ENCODE results near the gene KLHDC8A. TPM values are rescaled to one million over a fixed set of nuclear protein-coding genes. Genes with fewer than 3 reads are reported as not detected.

The KLHDC8A gene
- polyA plus RNA-seq, 1 experiment, result not detected

- ChIA-PET CTCF (interaction anchor here (1.0 to 22.5 kb wide), 6 partner anchors 10 to 194 kb away, joined by 3 to 679 read pairs (median 8); no protein-coding TSS in a partner anchor), POLR2A (interaction anchor here (0.5 kb wide), 1 partner anchor 10 kb away, joined by 3 read pairs; no protein-coding TSS in a partner anchor)
- peaks cover 22% of the 10 kb centered on the region for H3K27me3 ChIP-seq (ENCODE audit: control insufficient read depth, insufficient read depth, low read length)
- DNase-seq (ENCODE audit: low read depth), result no peak
- TF ChIP-seq CTCF (IDR thresholded peaks at IDR 0.05; ENCODE audit: insufficient read depth, low read depth, low read length), result no peak
- H3K4me3 ChIP-seq (ENCODE audit: low read depth, low read length), result no peak overlapping the region
- H3K36me3 ChIP-seq (ENCODE audit: control insufficient read depth, insufficient read depth, low read length), result no peaks in the 10 kb centered on the region
These were observed 27.0 kb downstream of the KLHDC8A start for GRCh38 chr1:205329719-205330118.

DNA sequence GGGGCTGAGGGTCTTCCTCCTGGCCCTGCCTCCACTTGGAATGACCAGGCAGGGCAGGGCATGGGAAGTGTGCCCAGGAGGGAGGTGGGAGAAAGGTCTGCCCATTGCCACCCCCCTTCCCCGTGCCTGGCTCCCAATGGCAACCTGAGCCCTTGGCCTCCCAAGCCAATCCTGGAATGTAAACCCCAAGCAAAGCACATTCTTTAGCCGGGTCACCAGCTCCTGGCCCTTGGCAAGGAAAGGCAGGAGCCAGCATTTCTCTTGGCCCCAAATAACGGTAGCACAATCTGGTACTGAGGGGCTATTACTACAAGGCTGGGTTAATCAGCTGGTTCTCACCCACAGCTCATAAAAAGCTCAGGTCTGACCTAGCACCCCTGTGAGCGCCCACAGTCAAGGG is 28.2 kb downstream of the KLHDC8A start:
- POLR2A ChIA-PET, result no interaction called here
- no peak for DNase-seq (ENCODE audit: low read depth)
- H3K4me3 ChIP-seq (ENCODE audit: low read depth, low read length), result no peak overlapping the region
- CTCF ChIA-PET, result interaction anchor here (0.7 to 22.5 kb wide), 9 partner anchors 8 to 198 kb away, joined by 3 to 679 read pairs (median 4); no protein-coding TSS in a partner anchor
- peaks cover 19% of the 10 kb centered on the region for H3K27me3 ChIP-seq (ENCODE audit: control insufficient read depth, insufficient read depth, low read length)
- no peak for TF ChIP-seq CTCF (IDR thresholded peaks at IDR 0.05; ENCODE audit: insufficient read depth, low read depth, low read length)
- no peaks in the 10 kb centered on the region for H3K36me3 ChIP-seq (ENCODE audit: control insufficient read depth, insufficient read depth, low read length)

- H3K27me3 ChIP-seq (ENCODE audit: control insufficient read depth, insufficient read depth, low read length), result peaks cover 15% of the 10 kb centered on the region
- DNase-seq (ENCODE audit: low read depth), result no peak
- POLR2A ChIA-PET, result no interaction called here
These were observed 29.8 kb downstream of the KLHDC8A start for GRCh38 chr1:205326812-205327466.

GRCh38 chr1:205325334-205325884 is 31.3 kb downstream of the KLHDC8A start:
- POLR2A ChIA-PET, result interaction anchor here (1.3 kb wide), 1 partner anchor 52 kb away, joined by 5 read pairs; no protein-coding TSS in a partner anchor
- peak; percentile 89 for TF ChIP-seq CTCF (IDR thresholded peaks at IDR 0.05; ENCODE audit: insufficient read depth, low read depth, low read length)
- no peaks in the 10 kb centered on the region for H3K36me3 ChIP-seq (ENCODE audit: control insufficient read depth, insufficient read depth, low read length)
- peaks cover 8% of the 10 kb centered on the region for H3K27me3 ChIP-seq (ENCODE audit: control insufficient read depth, insufficient read depth, low read length)
- CTCF ChIA-PET, result interaction anchor here (0.6 to 22.5 kb wide), 28 partner anchors 8 to 767 kb away, joined by 3 to 679 read pairs (median 6); partner anchors contain the start of gene TMCC2
- DNase-seq (ENCODE audit: low read depth), result no peak
- H3K4me3 ChIP-seq (ENCODE audit: low read depth, low read length), result no peak overlapping the region

More at GRCh38 chr1:205326812-205327466, 29.8 kb downstream of the KLHDC8A start:
- CTCF ChIA-PET, result interaction anchor here (0.7 to 22.5 kb wide), 14 partner anchors 8 to 257 kb away, joined by 3 to 679 read pairs (median 12); partner anchors contain the start of gene TMCC2
- TF ChIP-seq CTCF (IDR thresholded peaks at IDR 0.05; ENCODE audit: insufficient read depth, low read depth, low read length), result no peak
- Histone ChIP-seq H3K36me3 (ENCODE audit: control insufficient read depth, insufficient read depth, low read length) (no peaks in the 10 kb centered on the region), H3K4me3 (ENCODE audit: low read depth, low read length) (no peak overlapping the region)

- H3K27me3 ChIP-seq (ENCODE audit: control insufficient read depth, insufficient read depth, low read length), result peaks cover 5% of the 10 kb centered on the region
- H3K4me3 ChIP-seq (ENCODE audit: low read depth, low read length), result no peak overlapping the region
- no peak for TF ChIP-seq CTCF (IDR thresholded peaks at IDR 0.05; ENCODE audit: insufficient read depth, low read depth, low read length)
- ChIA-PET POLR2A (interaction anchor here (1.3 kb wide), 1 partner anchor 51 kb away, joined by 5 read pairs; no protein-coding TSS in a partner anchor), CTCF (interaction anchor here (0.7 to 22.5 kb wide), 24 partner anchors 9 to 766 kb away, joined by 3 to 679 read pairs (median 7); no protein-coding TSS in a partner anchor)
- no peaks in the 10 kb centered on the region for H3K36me3 ChIP-seq (ENCODE audit: control insufficient read depth, insufficient read depth, low read length)
- DNase-seq (ENCODE audit: low read depth), result no peak
These were observed 31.9 kb downstream of the KLHDC8A start for GRCh38 chr1:205324781-205325180.
